SK-N-SH (cell line): Measurements from ENCODE around the gene PBX1. TPM values are rescaled to one million over a fixed set of nuclear protein-coding genes. Genes with fewer than 3 reads are reported as not detected.

Experiments
- CHD2 ChIP-seq: fragments of 150-350 bp; IDR thresholded peaks from 2 replicates; pipeline ENCODE4 v1.6.1; 2018; ENCODE audit warnings: low read length; ENCODE audit not compliant: partially characterized antibody
- ELF1 ChIP-seq: IDR thresholded peaks from 2 replicates; pipeline ENCODE4 v1.4.0; 2012
- EP300 ChIP-seq, 2 experiments: IDR thresholded peaks; 2 replicates each; pipeline versions ENCODE4 v1.4.0 to v1.6.1; 2012; ENCODE audit warnings: borderline replicate concordance in 1 of 2, low read depth in 1 of 2, low read length in 1 of 2
- EZH2phosphoT487 ChIP-seq: fragments of 200-600 bp; sonication (generic); IDR thresholded peaks from 2 replicates; pipeline ENCODE4 v1.6.1; 2017; ENCODE audit warnings: low read depth, mixed run types, mild to moderate bottlenecking, antibody characterized with exemption, moderate library complexity, borderline replicate concordance
- FOSL2 ChIP-seq: IDR thresholded peaks from 2 replicates; pipeline ENCODE4 v1.4.0; 2012; ENCODE audit warnings: low read depth, mild to moderate bottlenecking, moderate library complexity, borderline replicate concordance
- GABPA ChIP-seq: IDR thresholded peaks from 2 replicates; pipeline ENCODE4 v1.4.0; 2012; ENCODE audit warnings: low read depth, mild to moderate bottlenecking
- GATA2 ChIP-seq: sonication (generic); formaldehyde crosslinking; IDR thresholded peaks from 2 replicates; pipeline ENCODE4 v1.5.0; 2020; ENCODE audit warnings: mild to moderate bottlenecking, missing genetic modification reagents
- JUND ChIP-seq: IDR thresholded peaks from 2 replicates; pipeline ENCODE4 v1.4.0; 2012
- MAX ChIP-seq: IDR thresholded peaks from 2 replicates; pipeline ENCODE4 v1.4.0; 2012; ENCODE audit warnings: low read depth
- MEF2A ChIP-seq: IDR thresholded peaks from 2 replicates; pipeline ENCODE4 v1.4.0; 2012; ENCODE audit warnings: low read depth, borderline replicate concordance
- MXI1 ChIP-seq: IDR thresholded peaks from 2 replicates; pipeline ENCODE4 v1.6.1; 2012; ENCODE audit warnings: mild to moderate bottlenecking, low read depth, low read length, improper control_type of control experiment
- PBX3 ChIP-seq: IDR thresholded peaks from 2 replicates; pipeline ENCODE4; 2012
- POLR2AphosphoS5 ChIP-seq: IDR thresholded peaks from 2 replicates; pipeline ENCODE4 v1.6.1; 2012; ENCODE audit warnings: low read depth, low read length
- RAD21 ChIP-seq: IDR thresholded peaks from 2 replicates; pipeline ENCODE4 v1.6.1; 2012; ENCODE audit warnings: mild to moderate bottlenecking, low read length
- RCOR1 ChIP-seq: fragments of 150-350 bp; IDR thresholded peaks from 2 replicates; pipeline ENCODE4 v1.6.1; 2017; ENCODE audit warnings: antibody characterized with exemption, low read length
- REST ChIP-seq: IDR thresholded peaks from 2 replicates; pipeline ENCODE4 v1.6.1; 2012; ENCODE audit warnings: mild to moderate bottlenecking, low read depth, low read length, moderate library complexity
- RXRA ChIP-seq: IDR thresholded peaks from 2 replicates; pipeline ENCODE4 v1.4.0; 2012; ENCODE audit warnings: low read depth, mild to moderate bottlenecking, borderline replicate concordance
- SIN3A ChIP-seq: IDR thresholded peaks from 2 replicates; pipeline ENCODE4 v1.6.1; 2012; ENCODE audit warnings: low read depth, mild to moderate bottlenecking, low read length, moderate library complexity, borderline replicate concordance
- SMC3 ChIP-seq: IDR thresholded peaks from 2 replicates; pipeline ENCODE4 v1.6.1; 2012; ENCODE audit warnings: low read depth, low read length, improper control_type of control experiment
- TEAD4 ChIP-seq: IDR thresholded peaks from 2 replicates; pipeline ENCODE4 v1.4.0; 2012; ENCODE audit warnings: mild to moderate bottlenecking, borderline replicate concordance; ENCODE audit not compliant: insufficient read depth
- USF2 ChIP-seq: fragments of 150-350 bp; IDR thresholded peaks from 2 replicates; pipeline ENCODE4 v1.6.1; 2017; ENCODE audit warnings: antibody characterized with exemption, low read length, low read depth, borderline replicate concordance
- polyA plus RNA-seq, 3 experiments: library from polyadenylated mRNA; depleted of rRNA; stranded (reverse); fragments of >200 nt; gene quantifications; 2 replicates each; pipeline ENCODE4 v1.2.3, GENCODE V29; 2012

The PBX1 gene
- polyA plus RNA-seq, 1 of the 3 experiments (the other 2 are of a cell fraction) = 27.0 TPM

- TF ChIP-seq USF2 (no peak), TEAD4 (0 out of 2 replicates have a peak, but pooled peaks have one; percentile 29), JUND (peak; percentile 30; the same call in 1 of the 2 replicates), EZH2phosphoT487 (no peak), MAX (0 out of 2 replicates have a peak, but pooled peaks have one; percentile 34), SMC3 (no peak), SIN3A (no peak), MEF2A (no peak), MXI1 (no peak), RCOR1 (no peak), EP300 (IDR thresholded peaks at IDR 0.05; ENCODE audit: borderline replicate concordance in 1 of 2, low read depth in 1 of 2, low read length in 1 of 2) (peak in 1 of 2 experiments; percentile 60; a peak in 1 of 4 replicates), POLR2AphosphoS5 (no peak), GATA2 (CRISPR knock-in tag) (peak; percentile 68), REST (no peak), RXRA (peak; percentile 35; the same call in 1 of the 2 replicates), FOSL2 (peak; percentile 52; the same call in 1 of the 2 replicates), CHD2 (no peak), ELF1 (no peak), RAD21 (no peak), PBX3 (peak; percentile 36; the same call in 1 of the 2 replicates), GABPA (no peak)
These were observed 148.9 kb downstream of the PBX1 start (continued) for GRCh38 chr1:164707868-164708331.
